Neural progenitor cell (in vitro differentiated cells): ENCODE measurements around the gene NEK6.

Experiments
- EZH2 ChIP-seq: fragments of 200-600 bp; sonication (generic); IDR thresholded peaks from 2 replicates; pipeline ENCODE4 v1.6.1; 2017; ENCODE audit warnings: antibody characterized with exemption, mild to moderate bottlenecking, moderate library complexity
- EZH2phosphoT487 ChIP-seq: fragments of 200-600 bp; sonication (generic); IDR thresholded peaks from 2 replicates; pipeline ENCODE4 v1.6.1; 2017; ENCODE audit warnings: antibody characterized with exemption
- TF ChIP-seq, protein P1 (sequence below): fragments of 200-600 bp; sonication (generic); IDR thresholded peaks from 2 replicates; pipeline ENCODE4 v1.5.1; 2017; ENCODE audit warnings: antibody characterized with exemption, mild to moderate bottlenecking

GRCh38 chr9:124392871-124393460 lies 135.2 kb downstream of the NEK6 start:
- no peak for TF ChIP-seq EZH2
- TF ChIP-seq, protein P1, sequence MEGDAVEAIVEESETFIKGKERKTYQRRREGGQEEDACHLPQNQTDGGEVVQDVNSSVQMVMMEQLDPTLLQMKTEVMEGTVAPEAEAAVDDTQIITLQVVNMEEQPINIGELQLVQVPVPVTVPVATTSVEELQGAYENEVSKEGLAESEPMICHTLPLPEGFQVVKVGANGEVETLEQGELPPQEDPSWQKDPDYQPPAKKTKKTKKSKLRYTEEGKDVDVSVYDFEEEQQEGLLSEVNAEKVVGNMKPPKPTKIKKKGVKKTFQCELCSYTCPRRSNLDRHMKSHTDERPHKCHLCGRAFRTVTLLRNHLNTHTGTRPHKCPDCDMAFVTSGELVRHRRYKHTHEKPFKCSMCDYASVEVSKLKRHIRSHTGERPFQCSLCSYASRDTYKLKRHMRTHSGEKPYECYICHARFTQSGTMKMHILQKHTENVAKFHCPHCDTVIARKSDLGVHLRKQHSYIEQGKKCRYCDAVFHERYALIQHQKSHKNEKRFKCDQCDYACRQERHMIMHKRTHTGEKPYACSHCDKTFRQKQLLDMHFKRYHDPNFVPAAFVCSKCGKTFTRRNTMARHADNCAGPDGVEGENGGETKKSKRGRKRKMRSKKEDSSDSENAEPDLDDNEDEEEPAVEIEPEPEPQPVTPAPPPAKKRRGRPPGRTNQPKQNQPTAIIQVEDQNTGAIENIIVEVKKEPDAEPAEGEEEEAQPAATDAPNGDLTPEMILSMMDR = peak; percentile 64
- no peak for TF ChIP-seq EZH2phosphoT487
